ENCODE data around the gene GALNTL6.

GRCh38 chr4:172974586-172974985 is 1161.4 kb downstream of the GALNTL6 start:
- TF ChIP-seq POLR2A (IDR thresholded peaks at IDR 0.05; ENCODE audit: low read length), result no peak
- no peak for TF ChIP-seq GATA1 (IDR thresholded peaks at IDR 0.05; ENCODE audit: low read depth, low read length)
